HG03196 (cell line): ENCODE measurements around the gene GINS2.

Source experiments
- ATAC-seq: cut with Tn5 transposase; IDR thresholded peaks from one replicate; pipeline ENCODE4 v1.9.1; 2021; ENCODE audit not compliant: unreplicated experiment

GINS2 gene

GRCh38 chr16:85690469-85691064, 1.8 kb upstream of the GINS2 start:
- ATAC-seq: no peak

- ATAC-seq: no peak
Measured at GRCh38 chr16:85689950-85690320, 1.2 kb upstream of the GINS2 start.

- ATAC-seq: no peak
Measured at GRCh38 chr16:85689285-85689949, 663 bp upstream of the GINS2 start.

GRCh38 chr16:85687651-85688471, 893 bp downstream of the GINS2 start:
- no peak for ATAC-seq

GRCh38 chr16:85686912-85687591, 1.7 kb downstream of the GINS2 start:
- ATAC-seq: no peak

- ATAC-seq: no peak
Measured at GRCh38 chr16:85685251-85685650, 3.5 kb downstream of the GINS2 start.

- ATAC-seq: no peak
Measured at GRCh38 chr16:85683363-85683762, 5.4 kb downstream of the GINS2 start.

GRCh38 chr16:85682516-85682915, 6.2 kb downstream of the GINS2 start:
- no peak for ATAC-seq

- no peak for ATAC-seq
Measured at GRCh38 chr16:85681255-85681654, 7.5 kb downstream of the GINS2 start.

GRCh38 chr16:85680352-85680944, 8.3 kb downstream of the GINS2 start:
- no peak for ATAC-seq

GRCh38 chr16:85679870-85680269, 8.9 kb downstream of the GINS2 start:
- no peak for ATAC-seq

GRCh38 chr16:85678821-85679220, 9.9 kb downstream of the GINS2 start:
- ATAC-seq: no peak

- ATAC-seq: no peak
Measured at GRCh38 chr16:85678016-85678415, 10.7 kb downstream of the GINS2 start.

GRCh38 chr16:85677383-85677967, 11.3 kb downstream of the GINS2 start:
- no peak for ATAC-seq

- ATAC-seq: no peak
Measured at GRCh38 chr16:85676466-85676865, 12.3 kb downstream of the GINS2 start.

GRCh38 chr16:85675251-85675874, 13.4 kb downstream of the GINS2 start:
- no peak for ATAC-seq

GRCh38 chr16:85674828-85675227, 13.9 kb downstream of the GINS2 start:
- no peak for ATAC-seq

GRCh38 chr16:85674418-85674755, 14.4 kb downstream of the GINS2 start:
- ATAC-seq: no peak

- ATAC-seq: no peak
Measured at GRCh38 chr16:85673529-85674417, 15.0 kb downstream of the GINS2 start.
